Measurements from ENCODE around the gene ADAM23. TPM values are rescaled to one million over a fixed set of nuclear protein-coding genes. Genes with fewer than 3 reads are reported as not detected.

ADAM23 gene
- total RNA-seq, 6 experiments from 2014 or later = 0.47 to 2.6 (median 1.2) TPM

DNA sequence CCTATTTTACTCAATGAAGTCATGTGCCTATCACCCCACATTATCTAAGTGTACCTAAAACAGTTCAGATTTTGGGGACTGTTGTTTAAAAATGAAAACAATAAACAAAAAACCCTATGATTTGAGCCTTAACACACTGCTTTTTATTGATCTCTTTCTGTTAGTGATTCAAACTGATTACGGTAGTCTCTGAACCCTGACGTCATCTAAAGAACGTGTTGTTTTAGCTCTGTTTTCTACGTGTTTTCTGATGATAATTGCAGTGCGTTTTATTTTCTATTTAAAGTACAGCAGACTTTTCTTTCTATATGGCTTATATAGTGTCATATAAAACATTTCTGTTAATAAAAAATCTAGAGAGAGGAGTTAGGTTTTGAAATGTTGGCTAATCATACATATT, 105.1 kb downstream of the ADAM23 start:
- Mint-ChIP-seq H3K9me3 (peaks cover 9% of the 10 kb centered on the region), H3K4me3 (no peak overlapping the region), H3K4me1 (ENCODE audit: low read depth) (no peaks in the 10 kb centered on the region), H3K27me3 (ENCODE audit: insufficient read depth) (no peaks in the 10 kb centered on the region), H3K36me3 (ENCODE audit: low read depth) (no peaks in the 10 kb centered on the region), H3K27ac (no peak overlapping the region)
- TF ChIP-seq, protein P1, sequence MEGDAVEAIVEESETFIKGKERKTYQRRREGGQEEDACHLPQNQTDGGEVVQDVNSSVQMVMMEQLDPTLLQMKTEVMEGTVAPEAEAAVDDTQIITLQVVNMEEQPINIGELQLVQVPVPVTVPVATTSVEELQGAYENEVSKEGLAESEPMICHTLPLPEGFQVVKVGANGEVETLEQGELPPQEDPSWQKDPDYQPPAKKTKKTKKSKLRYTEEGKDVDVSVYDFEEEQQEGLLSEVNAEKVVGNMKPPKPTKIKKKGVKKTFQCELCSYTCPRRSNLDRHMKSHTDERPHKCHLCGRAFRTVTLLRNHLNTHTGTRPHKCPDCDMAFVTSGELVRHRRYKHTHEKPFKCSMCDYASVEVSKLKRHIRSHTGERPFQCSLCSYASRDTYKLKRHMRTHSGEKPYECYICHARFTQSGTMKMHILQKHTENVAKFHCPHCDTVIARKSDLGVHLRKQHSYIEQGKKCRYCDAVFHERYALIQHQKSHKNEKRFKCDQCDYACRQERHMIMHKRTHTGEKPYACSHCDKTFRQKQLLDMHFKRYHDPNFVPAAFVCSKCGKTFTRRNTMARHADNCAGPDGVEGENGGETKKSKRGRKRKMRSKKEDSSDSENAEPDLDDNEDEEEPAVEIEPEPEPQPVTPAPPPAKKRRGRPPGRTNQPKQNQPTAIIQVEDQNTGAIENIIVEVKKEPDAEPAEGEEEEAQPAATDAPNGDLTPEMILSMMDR (IDR thresholded peaks at IDR 0.05) = no peak
- no peak for DNase-seq

DNA sequence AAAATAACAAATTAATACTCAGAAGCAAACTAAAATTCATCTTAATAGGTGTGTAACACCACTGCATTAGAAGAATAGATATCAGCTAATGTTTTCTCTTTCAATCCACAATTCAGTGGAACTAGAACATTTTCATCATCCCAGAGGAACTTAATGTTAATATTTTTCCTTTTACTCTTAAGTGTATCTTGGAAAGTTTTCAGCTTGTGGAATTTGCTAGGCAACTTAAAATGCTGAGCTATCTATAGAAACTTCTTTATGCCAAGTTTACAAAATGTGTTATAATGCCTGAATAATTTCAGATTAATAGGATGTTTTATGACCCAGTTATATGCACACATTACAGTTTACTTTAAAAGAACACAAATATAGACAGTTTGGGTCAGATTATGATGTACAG, 112.4 kb downstream of the ADAM23 start:
- no peak for DNase-seq
- Mint-ChIP-seq H3K27me3 (ENCODE audit: insufficient read depth) (no peaks in the 10 kb centered on the region), H3K4me3 (no peak overlapping the region), H3K27ac (no peak overlapping the region), H3K9me3 (no peaks in the 10 kb centered on the region), H3K36me3 (ENCODE audit: low read depth) (no peaks in the 10 kb centered on the region), H3K4me1 (ENCODE audit: low read depth) (no peaks in the 10 kb centered on the region)
- TF ChIP-seq, protein P1 (IDR thresholded peaks at IDR 0.05) = no peak

DNA sequence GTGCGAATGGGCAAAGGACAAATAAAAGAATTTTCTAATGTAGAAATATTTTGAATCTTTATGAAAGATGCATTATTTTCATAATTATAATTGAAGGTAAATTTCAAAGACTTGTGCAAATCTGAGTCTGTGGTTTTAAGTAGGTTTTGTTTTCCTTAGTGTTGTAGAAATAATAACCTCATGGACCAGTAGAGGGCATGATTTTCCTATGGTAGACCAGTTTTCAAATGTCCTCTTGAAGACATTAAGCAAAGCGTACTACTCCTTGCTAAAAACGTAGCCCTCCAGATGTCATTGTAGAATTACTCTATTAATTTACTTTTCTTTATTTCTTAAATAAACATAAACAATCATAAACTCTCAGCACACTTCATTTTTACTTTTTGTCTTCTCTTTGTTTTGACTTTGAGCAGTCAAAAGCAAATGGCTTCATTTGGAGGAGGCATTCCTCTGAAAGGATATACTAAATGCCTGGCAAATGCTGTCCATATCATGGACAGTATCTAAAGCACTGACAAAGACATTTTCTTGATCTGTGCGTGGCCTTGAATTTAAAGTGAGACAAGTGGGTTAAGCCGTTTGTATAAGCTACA, 113.1 kb downstream of the ADAM23 start:
- Mint-ChIP-seq H3K9me3 (no peaks in the 10 kb centered on the region), H3K36me3 (ENCODE audit: low read depth) (no peaks in the 10 kb centered on the region), H3K4me1 (ENCODE audit: low read depth) (no peaks in the 10 kb centered on the region), H3K27me3 (ENCODE audit: insufficient read depth) (no peaks in the 10 kb centered on the region), H3K4me3 (no peak overlapping the region), H3K27ac (no peak overlapping the region)
- peak; percentile 9 for DNase-seq
- TF ChIP-seq, protein P1 (IDR thresholded peaks at IDR 0.05) = peak; percentile 70

DNA sequence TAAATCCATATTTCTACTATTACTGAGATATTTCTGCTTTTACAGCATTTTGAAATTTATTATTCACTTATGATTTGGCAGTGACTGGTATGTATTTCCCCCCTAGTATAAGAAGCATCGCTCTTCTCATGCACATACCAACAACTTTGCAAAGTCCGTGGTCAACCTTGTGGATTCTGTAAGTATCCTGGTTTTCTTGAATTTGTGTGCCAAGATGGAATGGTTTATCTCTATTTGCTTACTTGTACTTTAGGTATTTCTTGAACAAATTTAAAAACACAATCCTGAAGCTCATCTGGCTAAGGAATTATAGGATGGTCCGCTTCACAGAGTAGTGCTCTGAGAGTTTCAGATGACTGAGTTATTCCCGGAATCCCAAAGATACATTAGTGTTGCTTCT, 114.0 kb downstream of the ADAM23 start:
- H3K4me1 Mint-ChIP-seq (ENCODE audit: low read depth) = no peaks in the 10 kb centered on the region
- DNase-seq = no peak
- no peak overlapping the region for H3K4me3 Mint-ChIP-seq
- no peaks in the 10 kb centered on the region for H3K9me3 Mint-ChIP-seq
- H3K27me3 Mint-ChIP-seq (ENCODE audit: insufficient read depth) = no peaks in the 10 kb centered on the region
- no peaks in the 10 kb centered on the region for H3K36me3 Mint-ChIP-seq (ENCODE audit: low read depth)
- TF ChIP-seq, protein P1 (IDR thresholded peaks at IDR 0.05) = no peak
- no peak overlapping the region for H3K27ac Mint-ChIP-seq

DNA sequence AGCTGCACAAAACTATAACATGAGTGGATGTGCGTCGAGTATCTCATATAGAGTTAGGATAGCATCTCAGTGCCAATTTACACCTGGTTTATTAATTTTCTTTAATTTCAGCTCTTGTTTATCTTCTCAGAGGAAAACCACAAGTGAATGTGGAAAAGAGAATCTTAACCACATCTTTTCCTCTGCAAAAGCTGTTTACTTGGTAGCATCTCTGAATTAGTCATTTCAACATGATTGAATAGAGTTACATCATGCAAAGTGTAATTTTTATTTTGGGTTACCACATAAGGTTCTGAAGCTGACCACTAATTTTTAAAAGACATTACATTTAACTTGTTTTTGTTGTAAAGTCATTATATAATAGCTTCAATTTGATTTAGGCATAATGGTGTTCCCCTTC, 115.2 kb downstream of the ADAM23 start:
- TF ChIP-seq, protein P1 (IDR thresholded peaks at IDR 0.05) = no peak

More for the DNA sequence above, 115.2 kb downstream of the ADAM23 start:
- Mint-ChIP-seq H3K4me3 (no peak overlapping the region), H3K4me1 (ENCODE audit: low read depth) (no peaks in the 10 kb centered on the region), H3K27ac (no peak overlapping the region), H3K27me3 (ENCODE audit: insufficient read depth) (no peaks in the 10 kb centered on the region; the same call in 1 of the 2 replicates), H3K9me3 (peaks cover 3% of the 10 kb centered on the region; the same call in 1 of the 2 replicates), H3K36me3 (ENCODE audit: low read depth) (no peaks in the 10 kb centered on the region)
- no peak for DNase-seq

Measured in HFFc6 (cell line).